NCI-H446 treated with DMSO at 0.1 percent for 48 hours (cell line): ENCODE data around the gene CLDN22.

ENCODE experiments used
- DNase-seq: peaks from one replicate; lab custom pipeline; 2025; lab: John Stamatoyannopoulos, UW

The CLDN22 gene

GRCh38 chr4:183321516-183321915, 1.4 kb upstream of the CLDN22 start:
- no peak for DNase-seq

DNA sequence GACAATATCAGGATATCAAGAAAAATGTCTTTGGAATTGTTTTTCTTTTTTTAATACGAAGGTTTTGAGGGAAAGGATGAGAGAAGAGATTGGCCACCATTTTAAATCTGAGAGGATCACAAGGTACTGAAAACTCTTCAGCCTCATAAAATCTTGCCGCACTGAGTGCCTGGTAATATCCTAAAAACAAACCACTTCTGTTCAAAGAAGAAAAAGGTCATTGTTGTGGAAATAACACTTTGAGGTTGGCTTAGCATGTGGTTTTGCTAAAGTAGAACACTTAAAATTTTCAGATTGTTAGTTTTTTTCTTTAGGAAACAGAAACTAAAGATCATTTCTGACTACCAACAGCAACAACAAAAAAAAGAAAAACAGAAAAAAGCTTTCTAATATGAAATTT, 1.0 kb upstream of the CLDN22 start:
- no peak for DNase-seq

GRCh38 chr4:183318656-183319055, 1.4 kb downstream of the CLDN22 start:
- no peak for DNase-seq

DNA sequence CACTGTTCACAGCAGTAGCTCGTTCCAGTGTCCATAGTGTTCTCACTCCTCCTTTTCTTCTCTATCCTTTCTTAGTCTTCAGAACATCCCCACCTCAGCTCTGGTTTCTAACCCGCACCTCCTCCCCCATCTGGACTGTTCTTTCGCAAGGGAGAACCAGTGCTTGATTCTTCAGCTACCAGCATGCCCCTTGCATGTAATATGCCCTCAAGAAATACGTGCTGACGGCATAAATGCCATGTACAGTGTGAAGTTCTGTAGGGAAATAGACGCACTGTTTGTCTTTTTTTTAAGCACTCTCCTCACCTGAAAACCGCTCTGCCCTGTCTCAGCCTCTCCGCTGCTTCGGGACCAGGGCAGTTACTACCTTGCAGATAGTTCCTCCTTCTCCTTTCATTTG, 5.3 kb downstream of the CLDN22 start:
- no peak for DNase-seq

DNA sequence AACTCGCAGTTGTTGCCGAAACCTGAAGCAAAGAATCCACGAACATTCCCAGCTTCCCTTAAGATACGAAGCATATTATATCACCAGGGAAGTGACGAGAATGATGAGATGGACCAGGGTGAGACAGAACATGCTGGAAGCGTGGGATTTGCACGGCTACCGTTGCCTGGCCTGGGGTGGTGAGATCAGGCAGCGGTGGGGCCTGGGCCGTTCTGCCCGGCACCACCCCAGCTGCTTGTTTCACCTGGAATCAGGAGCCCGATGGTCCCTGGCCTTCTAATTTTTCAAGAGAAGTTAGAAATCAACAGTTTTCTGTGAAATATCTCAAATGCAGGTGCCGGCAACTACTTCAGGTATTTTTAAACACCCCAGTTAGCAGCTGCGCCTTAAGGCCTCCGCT, 5.7 kb downstream of the CLDN22 start:
- no peak for DNase-seq

DNA sequence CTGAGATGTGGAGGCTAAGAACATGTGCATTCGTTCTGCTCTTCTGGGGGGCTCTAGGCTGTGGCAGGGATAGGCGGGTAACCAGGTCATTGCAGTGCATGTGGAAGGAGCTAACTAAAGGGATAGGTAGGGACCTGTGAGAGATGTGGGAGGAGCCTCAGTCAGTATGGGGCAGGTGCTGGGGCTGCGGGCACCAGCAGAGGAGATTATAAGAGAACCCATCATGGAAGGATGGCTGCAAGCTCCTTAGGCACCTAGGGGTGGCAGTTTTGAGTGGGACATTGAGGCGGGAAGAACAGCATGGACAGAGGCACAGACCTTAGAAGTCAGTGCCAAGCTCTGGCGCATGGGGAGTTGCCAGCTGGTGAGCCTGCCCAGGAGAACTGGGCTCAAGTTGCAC, 7.2 kb downstream of the CLDN22 start:
- DNase-seq, result no peak

GRCh38 chr4:183306811-183307210, 13.3 kb downstream of the CLDN22 start:
- no peak for DNase-seq

- no peak for DNase-seq
Measured at GRCh38 chr4:183304538-183304937, 15.5 kb downstream of the CLDN22 start.

- no peak for DNase-seq
Measured at GRCh38 chr4:183304067-183304466, 16.0 kb downstream of the CLDN22 start.

GRCh38 chr4:183303301-183303700, 16.8 kb downstream of the CLDN22 start:
- no peak for DNase-seq

DNA sequence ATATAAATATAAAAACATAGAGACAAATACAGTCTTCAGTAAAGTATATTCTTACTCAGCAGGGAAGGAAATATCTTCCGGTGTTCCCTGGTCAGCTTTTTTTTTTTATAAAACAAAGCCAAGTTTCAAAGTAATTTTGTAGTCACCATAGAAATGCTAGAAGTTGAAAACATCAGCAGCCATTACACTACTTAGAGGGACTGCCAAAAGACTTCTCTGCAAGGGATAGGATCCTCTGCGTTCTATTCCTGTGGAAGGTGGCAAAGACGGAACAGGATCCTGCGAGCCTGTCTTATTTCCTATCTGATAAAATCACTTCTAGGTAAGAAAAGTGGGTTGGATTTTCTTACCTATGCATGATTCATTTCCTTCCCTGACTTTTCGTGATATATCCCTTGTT, 19.4 kb downstream of the CLDN22 start:
- DNase-seq, result no peak

DNA sequence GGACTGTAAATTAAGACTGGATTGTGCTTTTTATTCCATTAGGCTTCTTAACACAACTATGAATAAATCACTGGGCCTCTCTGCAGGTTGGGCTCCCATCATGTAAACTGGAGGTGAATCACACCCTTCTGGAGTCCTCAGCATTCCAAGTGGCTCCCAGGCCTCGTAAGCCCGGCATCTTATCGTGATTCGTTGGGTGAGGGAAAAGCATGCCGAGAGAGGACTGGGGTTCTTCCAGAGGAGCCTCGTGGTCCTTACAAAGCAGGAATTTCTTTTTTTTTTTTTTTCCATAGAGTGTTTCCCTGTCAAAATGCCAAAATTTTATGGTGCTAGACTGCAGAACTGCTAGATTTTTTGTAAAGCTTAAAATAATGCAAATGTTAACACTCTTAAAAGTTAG, 20.0 kb downstream of the CLDN22 start:
- DNase-seq, result no peak

DNA sequence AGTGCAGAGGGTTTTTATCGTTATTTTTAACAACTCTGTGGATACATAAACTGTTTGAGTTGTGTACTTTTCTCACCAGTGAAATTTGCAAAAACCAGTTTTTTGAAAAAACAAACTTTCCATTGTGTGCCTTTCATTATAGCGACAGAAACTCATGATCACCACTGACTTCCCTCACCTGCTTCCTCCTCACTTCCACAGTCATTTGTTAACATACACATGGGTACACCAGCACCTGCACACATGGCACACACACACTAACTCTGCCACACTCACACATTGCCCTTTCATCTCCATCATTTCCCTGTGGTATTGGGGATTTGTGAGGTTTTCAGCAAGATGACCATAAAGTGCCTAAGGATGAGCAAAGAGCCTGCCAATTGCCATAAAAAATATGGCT, 20.6 kb downstream of the CLDN22 start:
- no peak for DNase-seq

DNA sequence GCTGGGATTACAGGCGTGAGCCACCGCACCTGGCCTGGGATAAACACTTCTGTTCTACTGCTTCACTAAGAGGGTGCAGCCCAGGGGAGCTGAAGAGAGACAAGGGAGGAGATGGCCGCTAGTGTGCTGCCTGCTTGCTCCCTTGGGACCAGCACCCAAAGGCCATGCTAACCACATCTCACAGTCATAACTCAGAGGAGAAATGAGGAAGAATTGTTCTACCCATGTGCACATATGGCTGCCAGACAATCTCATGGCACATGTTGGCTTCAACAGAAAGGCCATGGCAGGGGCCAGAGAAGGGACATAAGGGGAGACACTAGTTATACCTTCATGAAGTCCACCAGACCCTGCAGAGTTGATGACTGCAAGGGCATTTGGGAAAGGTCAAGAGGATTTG, 22.4 kb downstream of the CLDN22 start:
- no peak for DNase-seq

DNA sequence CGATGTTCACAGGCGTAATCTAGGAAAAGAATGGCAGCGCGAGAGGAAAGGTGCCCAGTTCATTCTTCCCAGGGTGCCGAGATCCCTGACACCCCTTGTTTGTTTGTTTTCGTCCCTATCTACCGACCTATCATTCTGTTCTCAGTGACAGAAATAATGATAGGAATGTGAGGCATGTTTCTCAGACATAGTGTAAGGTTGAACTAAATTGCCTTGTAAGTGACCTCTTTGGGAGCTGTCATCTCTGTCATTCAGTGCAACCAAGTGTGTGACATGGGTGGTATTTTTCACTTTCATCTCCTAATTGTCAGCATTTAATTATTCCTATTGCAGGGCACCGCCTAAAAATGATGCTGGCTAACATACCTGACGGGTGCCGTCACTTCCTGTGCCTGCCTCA, 24.4 kb downstream of the CLDN22 start:
- DNase-seq, result no peak

GRCh38 chr4:183291070-183291469, 29.0 kb downstream of the CLDN22 start:
- DNase-seq, result no peak

GRCh38 chr4:183289688-183290087, 30.4 kb downstream of the CLDN22 start:
- DNase-seq, result no peak

- DNase-seq, result no peak
Measured at GRCh38 chr4:183288955-183289354, 31.1 kb downstream of the CLDN22 start.

- DNase-seq, result no peak
Measured at GRCh38 chr4:183287677-183288076, 32.4 kb downstream of the CLDN22 start.

DNA sequence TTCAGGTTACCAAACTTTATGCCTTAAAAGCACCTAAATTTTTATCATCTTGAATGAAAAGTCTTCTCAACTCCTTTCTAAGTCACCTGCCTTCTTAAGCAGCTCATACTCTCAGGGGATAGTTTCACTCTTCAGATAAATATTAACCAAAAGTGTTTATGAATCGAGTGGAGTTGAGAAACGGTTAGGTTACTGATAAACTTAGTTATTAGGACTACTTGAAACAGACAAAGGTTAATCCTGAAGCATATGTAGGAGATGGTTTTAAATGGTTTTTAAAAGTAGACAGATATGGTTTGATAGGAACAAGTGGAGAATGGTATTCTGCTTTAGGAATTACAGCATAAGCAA, 32.8 kb downstream of the CLDN22 start:
- DNase-seq, result no peak

- DNase-seq, result no peak
Measured at GRCh38 chr4:183286590-183287308, 33.3 kb downstream of the CLDN22 start.

- no peak for DNase-seq
Measured at GRCh38 chr4:183285886-183286285, 34.2 kb downstream of the CLDN22 start.

- DNase-seq, result no peak
Measured at GRCh38 chr4:183284965-183285364, 35.1 kb downstream of the CLDN22 start.

GRCh38 chr4:183284258-183284785, 35.8 kb downstream of the CLDN22 start:
- DNase-seq, result no peak
